Natural killer cell (primary cell): ENCODE results near the gene CYP4F12. TPM values are rescaled to one million over a fixed set of nuclear protein-coding genes. Genes with fewer than 3 reads are reported as not detected.

Experiments used
- ATAC-seq, 3 donors: fragments of 150-1000 bp in 2 of 3; fragments of 200-7000 bp in 1 of 3; cut with Tn5 transposase; 1 replicate in 1 of 3; 2 replicates in 2 of 3; pipeline ENCODE4 v1.10.0; 2021; ENCODE audit warnings: mild to moderate bottlenecking in 2 of 3, moderate library complexity in 2 of 3
- DNase-seq, 2 donors: peaks; one replicate each; pipeline versions ENCODE4 v3.0.0 to v3.0.0-alpha.2; 2013 to 2021; ENCODE audit warnings: mixed read lengths in 1 of 2
- H3K27ac ChIP-seq: one replicate; pipeline ENCODE4 v1.5.1; 2013; ENCODE audit warnings: mild to moderate bottlenecking, low read length
- H3K27me3 ChIP-seq: one replicate; pipeline ENCODE4 v1.6.1; 2013; ENCODE audit warnings: low read length; ENCODE audit not compliant: control insufficient read depth, insufficient read depth
- H3K36me3 ChIP-seq: one replicate; pipeline ENCODE4 v1.6.1; 2013; ENCODE audit warnings: low read length; ENCODE audit not compliant: control insufficient read depth, insufficient read depth
- H3K4me1 ChIP-seq: one replicate; pipeline ENCODE4 v1.6.1; 2013; ENCODE audit warnings: low read length; ENCODE audit not compliant: control insufficient read depth, insufficient read depth
- H3K4me3 ChIP-seq: one replicate; pipeline ENCODE4 v1.5.1; 2013; ENCODE audit warnings: low read length
- H3K9me3 ChIP-seq: one replicate; pipeline ENCODE4 v1.6.1; 2013; ENCODE audit warnings: low read length; ENCODE audit not compliant: control insufficient read depth, insufficient read depth
- H3K27ac Mint-ChIP-seq, 2 donors: one replicate each; pipeline ENCODE4 v1.8.0; 2022; ENCODE audit warnings: mild to moderate bottlenecking in 2 of 2, mixed read lengths in 2 of 2, moderate library complexity in 1 of 2
- H3K27me3 Mint-ChIP-seq, 2 donors: one replicate each; pipeline ENCODE4 v1.8.0; 2022; ENCODE audit warnings: low read depth in 2 of 2, mixed read lengths in 2 of 2
- H3K36me3 Mint-ChIP-seq: one replicate; pipeline ENCODE4 v1.8.0; 2022; ENCODE audit warnings: mixed read lengths
- H3K4me1 Mint-ChIP-seq, 2 donors: one replicate each; pipeline ENCODE4 v1.8.0; 2022; ENCODE audit warnings: mixed read lengths in 2 of 2
- H3K4me3 Mint-ChIP-seq: one replicate; pipeline ENCODE4 v1.8.0; 2022; ENCODE audit warnings: mild to moderate bottlenecking, moderate library complexity, mixed read lengths
- H3K9me3 Mint-ChIP-seq, 2 donors: one replicate each; pipeline ENCODE4 v1.8.0; 2022; ENCODE audit warnings: mixed read lengths in 2 of 2
- CTCF ChIP-seq: fragments of 200-600 bp; IDR thresholded peaks from one replicate; pipeline ENCODE4 v1.8.0; 2022; ENCODE audit warnings: antibody characterized with exemption
- WGBS: methylation state at CpG from one replicate; pipeline ENCODE4 v1.1.7; 2013; ENCODE audit warnings: missing lambda C conversion rate; ENCODE audit not compliant: insufficient coverage; 5-methylcytosine and 5-hydroxymethylcytosine counted together
- intact Hi-C: fragments of 100-400 bp; cut with micrococcal nuclease; formaldehyde crosslinking; loops from one replicate; pipeline ENCODE4 v1.14.2; 2022
- total RNA-seq, 4 donors: library from RNA; stranded (reverse); fragments of 120-200 nt in 1 of 4; gene quantifications; one replicate each; pipeline versions ENCODE4 v1.2.3 to v1.2.4, GENCODE V29; 2013 to 2022

CYP4F12 gene
- total RNA-seq, 3 donors from 2014 or later (not counting 1 experiment from before 2014, with no cell fraction given), result 0.43 to 3.9 TPM; not detected in 1

DNA sequence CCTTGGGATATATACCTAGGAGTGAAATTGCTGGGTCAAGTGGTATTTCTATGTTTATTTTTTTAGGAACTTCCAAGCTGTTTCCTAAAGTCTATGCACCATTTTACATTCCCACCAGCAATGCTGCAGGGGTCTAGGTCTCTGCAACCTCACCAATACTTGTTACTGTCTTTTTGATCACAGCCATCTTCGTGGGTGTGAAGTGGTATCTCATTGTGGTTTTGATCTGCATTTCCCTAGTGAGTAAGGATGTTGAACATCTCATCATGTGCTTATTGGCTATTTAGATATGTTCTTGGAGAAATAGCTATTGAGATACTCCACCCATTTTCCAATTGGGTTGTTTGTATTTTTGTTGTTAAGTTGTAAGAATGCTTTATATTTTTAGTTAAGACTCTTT lies 57.7 kb downstream of the CYP4F12 start:
- no peaks in the 10 kb centered on the region for H3K9me3 Mint-ChIP-seq
- peaks cover 25 to 34% of the 10 kb centered on the region in 2 donors for H3K27me3 Mint-ChIP-seq
- no peaks in the 10 kb centered on the region for H3K36me3 Mint-ChIP-seq
- peaks cover 13 to 18% of the 10 kb centered on the region in 2 donors for H3K4me1 Mint-ChIP-seq
- intact Hi-C loops, result no loop called here
- H3K27ac ChIP-seq, result no peak overlapping the region
- TF ChIP-seq CTCF, result no peak
- H3K27me3 ChIP-seq, result no peaks in the 10 kb centered on the region
- peak; percentile 46 to 88 (median 55) for ATAC-seq
- no peaks in the 10 kb centered on the region for H3K4me1 ChIP-seq
- peak overlapping the region; percentile 31 for H3K4me3 Mint-ChIP-seq
- DNase-seq, result peak in 1 of 2 donors; percentile 7
- no peak overlapping the region for H3K4me3 ChIP-seq
- H3K27ac Mint-ChIP-seq, result peak overlapping the region in 1 of 2 donors; percentile 9
- no peaks in the 10 kb centered on the region for H3K36me3 ChIP-seq
- H3K9me3 ChIP-seq, result no peaks in the 10 kb centered on the region
- WGBS, result 0% methylated on average over 1 of the region's 1 CpG

DNA sequence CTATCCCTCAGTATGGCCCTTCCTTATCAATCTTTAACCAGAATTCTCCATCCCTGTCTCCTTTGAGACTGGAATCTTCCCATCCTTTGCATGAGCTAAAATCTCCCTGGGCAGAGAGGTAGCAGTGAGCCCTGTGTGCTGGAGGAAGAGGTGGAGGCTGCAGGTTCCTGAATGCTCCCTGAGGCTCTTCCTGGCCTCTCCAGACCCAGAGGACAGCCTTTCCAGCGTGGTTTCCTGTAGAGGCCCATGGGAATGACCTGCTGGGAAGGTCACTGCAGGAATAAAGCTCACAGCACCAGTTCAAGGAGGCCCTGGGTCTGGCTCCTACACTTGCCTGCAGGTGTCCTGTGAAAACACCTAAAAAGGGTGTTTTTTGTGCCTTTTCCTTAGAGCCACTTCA lies 59.5 kb downstream of the CYP4F12 start:
- Histone ChIP-seq H3K4me3 (no peak overlapping the region), H3K4me1 (no peaks in the 10 kb centered on the region), H3K27me3 (no peaks in the 10 kb centered on the region), H3K36me3 (no peaks in the 10 kb centered on the region), H3K9me3 (no peaks in the 10 kb centered on the region), H3K27ac (no peak overlapping the region)
- H3K4me3 Mint-ChIP-seq, result no peak overlapping the region
- peaks cover 21 to 24% of the 10 kb centered on the region in 2 donors for H3K27me3 Mint-ChIP-seq
- ATAC-seq, result no peak
- DNase-seq, result no peak
- TF ChIP-seq CTCF, result no peak
- no peaks in the 10 kb centered on the region for H3K36me3 Mint-ChIP-seq
- H3K4me1 Mint-ChIP-seq, result peaks cover 13 to 18% of the 10 kb centered on the region in 2 donors
- H3K27ac Mint-ChIP-seq, result no peak overlapping the region
- WGBS, result 45% methylated on average over 1 of the region's 1 CpG
- intact Hi-C loops, result no loop called here
- H3K9me3 Mint-ChIP-seq, result no peaks in the 10 kb centered on the region

DNA sequence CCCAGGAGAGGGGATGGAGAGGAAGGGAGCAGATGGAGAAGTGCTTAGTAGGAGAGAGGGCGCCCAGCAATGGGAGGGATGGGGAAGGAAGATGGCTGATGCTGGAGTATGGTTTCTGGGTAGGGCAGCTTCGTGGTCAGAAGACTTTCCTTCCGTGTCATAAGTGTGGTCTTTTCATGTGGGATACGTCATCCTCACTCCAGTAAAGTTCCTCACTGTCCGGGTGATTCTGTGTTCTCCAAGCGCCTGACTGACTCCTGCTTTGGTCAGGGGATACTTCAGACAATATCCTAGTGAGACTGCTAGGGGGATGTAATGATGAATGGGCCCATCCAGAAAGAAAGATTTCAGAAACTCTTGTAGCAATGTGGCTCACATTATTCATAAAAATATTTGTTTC lies 61.0 kb downstream of the CYP4F12 start:
- Mint-ChIP-seq H3K4me1 (peaks cover 13 to 18% of the 10 kb centered on the region in 2 donors), H3K9me3 (no peaks in the 10 kb centered on the region), H3K4me3 (no peak overlapping the region), H3K36me3 (no peaks in the 10 kb centered on the region), H3K27ac (no peak overlapping the region), H3K27me3 (peaks cover 11 to 18% of the 10 kb centered on the region in 2 donors)
- no peak for TF ChIP-seq CTCF
- Histone ChIP-seq H3K36me3 (no peaks in the 10 kb centered on the region), H3K27ac (no peak overlapping the region), H3K4me3 (no peak overlapping the region), H3K9me3 (no peaks in the 10 kb centered on the region), H3K27me3 (peaks cover 2% of the 10 kb centered on the region), H3K4me1 (no peaks in the 10 kb centered on the region)
- 77% methylated on average over 5 of the region's 6 CpGs for WGBS
- ATAC-seq (no peak), DNase-seq (no peak)
- intact Hi-C loops, result no loop called here

- Histone ChIP-seq H3K27me3 (peaks cover 6% of the 10 kb centered on the region), H3K36me3 (no peaks in the 10 kb centered on the region), H3K27ac (no peak within 1 kb of the TSS), H3K9me3 (peaks cover 9% of the 10 kb centered on the region), H3K4me1 (no peaks in the 10 kb centered on the region), H3K4me3 (no peak within 1 kb of the TSS)
- DNase-seq (no peak), ATAC-seq (no peak)
- Mint-ChIP-seq H3K9me3 (peaks cover 4 to 8% of the 10 kb centered on the region in 2 donors), H3K4me3 (no peak within 1 kb of the TSS), H3K4me1 (no peaks in the 10 kb centered on the region), H3K36me3 (peaks cover 8% of the 10 kb centered on the region), H3K27ac (no peak within 1 kb of the TSS), H3K27me3 (peaks cover 34 to 36% of the 10 kb centered on the region in 2 donors)
- intact Hi-C loops, result no loop called here
- no peak for TF ChIP-seq CTCF
- WGBS, result 63% methylated on average over 3 of the region's 4 CpGs
Observed at GRCh38 chr19:15737722-15738121, 64.8 kb downstream of the CYP4F12 start, which contains the start of gene OR10H3. OR10H3 (plus strand) TSS chr19:15737985; CDS start chr19:15741393, 3,408 bp downstream.
